HG03175 (cell line): ENCODE data around the gene SERF2.
A peak's percentile ranks its signal among the peaks of the same experiment; 100 is the strongest.
"Not testable (repeated sequence)": the region's sequence is repeated elsewhere in the genome, so short reads cannot be mapped to it uniquely, and the experiment has no call there.

Source experiments
- ATAC-seq: cut with Tn5 transposase; IDR thresholded peaks from one replicate; pipeline ENCODE4 v1.9.1; 2021; ENCODE audit warnings: mild to moderate bottlenecking, moderate library complexity; ENCODE audit not compliant: unreplicated experiment

Gene SERF2

DNA sequence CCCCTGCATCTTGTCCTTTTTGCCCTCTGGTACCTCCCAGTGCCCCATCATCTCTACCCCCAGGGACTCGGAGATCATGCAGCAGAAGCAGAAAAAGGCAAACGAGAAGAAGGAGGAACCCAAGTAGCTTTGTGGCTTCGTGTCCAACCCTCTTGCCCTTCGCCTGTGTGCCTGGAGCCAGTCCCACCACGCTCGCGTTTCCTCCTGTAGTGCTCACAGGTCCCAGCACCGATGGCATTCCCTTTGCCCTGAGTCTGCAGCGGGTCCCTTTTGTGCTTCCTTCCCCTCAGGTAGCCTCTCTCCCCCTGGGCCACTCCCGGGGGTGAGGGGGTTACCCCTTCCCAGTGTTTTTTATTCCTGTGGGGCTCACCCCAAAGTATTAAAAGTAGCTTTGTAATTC lies 1.5 kb downstream of the SERF2 start:
- ATAC-seq, result no peak

DNA sequence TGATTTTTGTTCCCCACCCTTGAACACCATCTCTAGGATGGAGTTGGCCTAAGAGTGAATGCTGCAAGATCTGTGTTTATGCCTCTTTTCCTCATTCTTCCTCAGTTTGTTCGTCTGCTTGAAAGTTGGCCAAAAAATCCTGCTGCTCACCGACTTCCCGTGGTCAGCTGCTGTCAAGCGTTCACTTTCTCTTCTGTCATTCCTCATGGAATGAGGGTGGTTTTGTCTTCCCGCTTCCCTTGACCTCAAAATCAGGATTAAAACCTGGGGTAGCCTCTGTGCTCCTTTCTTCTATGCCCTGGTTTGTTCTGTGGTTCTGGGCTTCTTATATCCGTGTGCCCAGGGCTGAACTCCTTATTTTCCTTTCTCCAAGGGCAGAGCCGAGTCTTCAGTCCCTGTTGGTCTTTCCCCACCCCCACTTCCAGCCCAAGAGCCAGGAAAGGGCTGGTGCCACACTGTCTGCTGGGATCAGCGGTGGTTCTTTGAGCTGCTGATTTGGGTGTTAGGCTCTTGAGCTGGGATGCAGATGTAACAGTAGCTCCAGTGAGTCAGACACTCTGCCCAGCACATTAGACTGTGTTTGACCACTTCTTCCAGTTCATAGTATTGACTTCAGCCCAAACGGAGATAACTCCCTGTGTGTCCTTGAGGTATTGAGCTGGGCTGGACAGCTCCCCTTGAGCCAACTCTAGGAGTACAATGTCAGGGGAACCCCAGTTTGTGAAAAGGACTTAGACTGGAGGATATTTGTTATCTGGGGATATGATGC lies 2.3 kb downstream of the SERF2 start:
- ATAC-seq, result no peak

DNA sequence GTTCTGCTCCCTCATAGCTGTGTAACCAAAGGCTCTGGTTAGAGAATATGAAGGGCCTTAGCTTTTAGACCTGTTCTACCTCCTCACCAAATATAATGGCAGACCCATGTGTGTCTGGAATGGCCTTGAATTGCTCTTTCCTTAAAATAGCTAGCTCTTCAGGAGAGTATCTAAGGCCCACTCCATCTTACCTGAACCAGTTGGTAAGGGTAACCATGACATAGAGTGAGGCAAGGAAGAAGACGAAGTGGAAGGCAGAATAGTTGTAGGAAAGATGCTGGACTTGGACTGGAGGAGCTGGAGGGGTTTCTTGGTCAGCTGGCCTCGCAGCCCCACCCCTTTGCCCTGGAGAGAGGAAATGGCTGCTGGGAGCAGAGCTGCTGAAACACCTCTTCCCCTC lies 3.1 kb downstream of the SERF2 start:
- ATAC-seq, result no peak

DNA sequence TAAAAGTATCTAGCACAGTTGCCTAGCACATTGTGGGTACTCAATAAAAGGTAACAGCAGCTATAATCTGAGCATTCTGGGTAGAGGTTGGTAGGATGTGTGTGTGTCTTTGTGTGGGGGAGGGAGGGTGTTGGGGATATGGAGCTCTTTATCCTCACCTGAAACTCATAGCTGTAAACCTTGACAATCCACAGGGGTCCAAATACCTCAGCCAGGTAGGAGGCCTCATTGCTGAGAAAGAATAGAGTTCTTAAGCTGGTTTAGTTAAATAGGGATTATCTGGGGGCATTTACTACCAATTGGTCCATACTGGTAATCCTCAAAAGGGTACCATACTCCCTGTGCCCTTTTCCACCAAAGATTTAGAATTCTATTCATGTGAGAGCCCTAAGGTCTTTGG lies 3.9 kb downstream of the SERF2 start:
- no peak for ATAC-seq

DNA sequence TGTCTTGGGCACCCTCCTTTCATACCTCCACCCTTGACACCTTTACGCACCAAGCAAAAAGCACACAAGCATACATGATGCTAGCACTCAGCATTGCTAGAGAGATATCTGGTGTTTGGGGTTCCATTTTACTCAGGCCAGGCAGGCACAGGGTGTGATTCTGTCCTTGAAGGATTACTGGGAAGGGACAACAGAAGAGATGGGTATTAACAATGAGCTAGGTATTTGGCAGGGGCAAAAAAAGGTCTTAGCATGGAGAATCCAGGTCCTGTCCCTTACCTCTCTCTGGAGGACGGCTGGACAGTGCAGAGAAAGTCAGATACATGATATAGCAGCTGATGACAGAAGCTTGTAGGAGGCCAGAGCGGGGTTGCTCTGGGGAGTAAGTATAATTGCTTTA lies 4.4 kb downstream of the SERF2 start:
- ATAC-seq, result no peak

DNA sequence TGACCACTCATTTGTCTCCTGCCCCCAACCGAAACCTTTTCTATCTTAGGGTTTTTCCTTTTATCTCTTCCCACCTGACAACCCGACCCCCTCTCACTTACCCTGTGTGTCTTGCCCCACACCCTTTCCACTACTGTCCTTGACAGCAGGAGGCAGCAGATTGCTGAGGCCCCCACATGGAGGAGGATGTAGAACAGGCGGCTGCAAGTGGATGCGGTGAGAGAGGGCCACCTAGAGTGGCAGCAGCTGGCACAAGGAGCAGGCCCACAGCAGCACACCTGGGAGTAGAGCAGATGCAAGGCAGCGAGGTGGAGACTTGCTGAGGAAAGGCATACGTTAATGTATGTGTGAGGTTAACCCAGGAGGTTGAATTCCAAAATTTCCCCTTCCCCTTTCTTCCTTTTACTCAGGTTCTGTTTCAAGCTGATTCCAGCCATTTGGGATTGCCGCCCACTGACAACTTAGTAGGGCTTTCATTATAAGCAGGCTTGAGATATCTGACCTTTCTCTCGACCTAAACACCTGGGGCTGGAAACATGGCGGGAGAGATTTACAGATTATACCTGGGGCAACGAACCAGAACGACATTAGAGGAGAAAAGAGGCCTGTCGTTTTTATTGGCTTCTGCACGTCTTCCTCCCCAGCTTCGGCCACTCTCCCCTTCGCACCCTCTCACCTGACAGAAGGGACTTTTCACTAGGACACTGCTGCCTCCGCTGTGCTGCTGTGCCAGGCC lies 7.3 kb downstream of the SERF2 start:
- no peak for ATAC-seq

DNA sequence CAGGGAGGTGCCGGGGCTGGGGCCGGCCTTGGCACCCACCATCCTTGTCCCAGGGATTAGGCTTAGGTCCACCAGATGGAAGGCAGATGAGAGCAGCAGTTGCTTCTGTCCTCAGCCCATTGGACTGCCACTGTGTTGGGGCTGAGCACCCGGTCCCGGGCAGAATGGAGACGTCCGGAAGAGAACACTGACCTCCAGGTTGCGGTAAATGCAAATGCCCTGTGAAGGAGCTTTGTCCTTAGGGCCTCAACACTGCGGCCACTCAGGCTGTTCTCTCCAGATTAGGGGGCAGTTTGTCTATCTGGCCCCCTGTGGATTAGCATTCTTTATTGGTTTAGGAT lies 7.8 kb downstream of the SERF2 start, which contains the start of gene SERINC4:
Gene SERINC4 (minus strand): TSS at position 276 of the 341 bp plus-strand sequence. CDS start 234 bp downstream, at position 42.
- ATAC-seq, result no peak

DNA sequence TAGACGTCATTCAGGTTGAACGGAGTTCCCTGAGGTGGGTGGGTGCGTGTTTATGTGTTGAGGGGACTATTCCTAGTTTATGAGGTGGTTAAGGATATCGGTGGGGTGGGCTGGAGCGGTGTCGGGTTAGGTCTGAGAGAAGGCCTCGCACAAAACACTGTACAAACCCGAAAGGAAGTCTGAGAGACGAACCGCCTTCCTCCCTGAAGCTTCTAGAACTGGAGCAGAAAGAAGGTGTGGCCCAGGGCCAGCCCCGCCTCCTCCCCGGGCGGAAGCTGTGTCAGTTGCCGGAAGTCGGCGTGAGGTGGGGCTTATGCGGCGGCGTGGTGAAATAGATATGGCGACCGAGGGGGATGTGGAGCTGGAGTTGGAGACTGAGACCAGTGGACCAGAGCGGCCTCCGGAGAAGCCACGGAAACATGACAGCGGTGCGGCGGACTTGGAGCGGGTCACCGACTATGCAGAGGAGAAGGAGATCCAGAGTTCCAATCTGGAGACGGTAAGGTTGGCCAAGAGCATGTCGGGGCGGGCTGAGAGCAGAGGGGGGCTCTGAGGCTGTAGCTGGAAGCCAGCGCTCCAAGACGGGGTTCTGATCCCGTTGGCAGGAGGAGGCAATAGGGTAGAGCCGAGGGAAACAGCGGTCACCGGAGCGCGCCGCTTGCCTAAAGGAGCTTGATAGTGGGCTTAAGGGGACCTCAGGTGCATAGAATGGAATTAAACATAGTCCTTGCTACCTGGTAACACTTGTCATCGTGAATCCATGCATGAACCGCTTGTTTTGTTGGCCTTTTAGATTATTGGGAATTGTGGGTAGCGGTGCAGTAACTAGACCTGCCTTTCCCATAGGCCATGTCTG lies 8.4 kb downstream of the SERF2 start, which contains the start of gene HYPK:
Gene HYPK (plus strand): TSS at position 314 of the 856 bp plus-strand sequence. CDS start 24 bp downstream, at position 338.
- ATAC-seq, result peak; percentile 98

DNA sequence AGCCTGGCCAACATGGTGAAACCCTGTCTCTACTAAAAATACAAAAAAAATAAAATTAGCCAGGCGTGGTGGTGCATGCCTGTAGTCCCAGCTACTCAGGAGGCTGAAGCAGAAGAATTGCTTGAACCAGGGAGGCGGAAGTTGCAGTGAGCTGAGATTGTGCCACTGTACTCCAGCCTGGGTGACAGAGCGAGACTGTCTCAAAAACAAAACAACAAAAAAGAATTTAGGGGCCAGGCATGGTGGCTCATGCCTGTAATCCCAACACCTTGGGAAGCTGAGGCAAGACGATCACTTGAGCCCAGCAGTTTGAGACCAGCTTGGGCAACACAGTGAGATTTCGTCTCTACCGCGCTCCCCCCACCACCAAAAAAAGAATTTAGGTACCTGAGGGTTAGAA lies 10.6 kb downstream of the SERF2 start:
- ATAC-seq, result not testable (repeated sequence)

DNA sequence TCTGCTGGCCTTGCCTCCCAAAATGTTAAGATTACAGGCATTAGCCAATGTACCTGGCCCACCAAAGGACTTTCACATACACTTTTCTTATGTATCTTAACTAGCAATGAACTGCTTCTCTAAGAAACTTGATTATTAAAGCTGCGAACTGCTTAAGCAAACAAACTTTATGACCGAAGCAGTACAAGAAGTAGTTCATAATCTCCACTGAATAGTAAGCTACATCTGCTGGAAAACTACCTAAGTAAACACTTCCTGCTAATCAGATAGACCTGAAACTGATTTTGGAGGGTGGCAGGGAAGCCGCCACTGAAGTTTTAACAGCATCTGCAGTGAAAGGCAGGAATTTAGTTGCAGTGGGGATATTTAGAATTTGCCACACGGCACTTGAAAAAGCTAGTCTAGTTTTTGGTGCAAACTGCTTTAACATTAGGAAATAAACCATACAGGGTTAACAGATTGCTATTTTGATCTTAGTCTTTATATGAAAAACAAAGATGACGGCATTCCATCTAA lies 16.4 kb downstream of the SERF2 start:
- ATAC-seq, result no peak

DNA sequence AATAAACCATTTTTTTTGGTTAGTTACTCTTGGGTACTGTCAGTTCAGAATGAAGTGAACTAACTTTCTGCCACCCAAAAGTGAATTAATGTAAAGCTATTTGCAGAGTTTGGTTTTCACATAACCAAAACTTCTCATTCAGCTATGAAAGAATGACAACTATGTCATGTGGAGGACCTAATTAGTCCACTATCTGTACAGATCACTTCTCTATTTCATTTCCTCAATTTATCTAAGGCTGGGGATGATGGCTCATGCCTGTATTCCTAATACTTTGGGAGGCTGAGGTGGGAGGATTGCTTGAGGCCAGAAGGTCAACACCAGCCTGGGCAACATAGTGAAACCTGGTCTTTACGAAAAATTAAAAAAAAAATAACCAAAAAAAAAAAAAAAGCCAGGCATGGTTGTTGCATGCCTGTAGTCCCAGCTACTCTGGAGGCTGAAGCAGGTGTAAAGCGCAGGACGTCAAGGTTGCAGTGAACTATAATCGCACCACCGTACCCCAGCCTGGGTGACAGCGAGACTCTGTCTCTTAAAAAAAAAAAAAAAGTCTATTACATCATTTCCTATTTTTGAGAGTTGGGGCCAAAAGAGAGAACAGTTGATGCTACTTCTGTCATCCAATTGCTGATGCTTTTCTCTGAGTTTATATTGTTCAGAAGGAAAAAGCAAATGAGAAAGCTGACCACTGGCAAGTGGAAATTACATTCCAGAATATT lies 17.0 kb downstream of the SERF2 start:
- ATAC-seq, result peak; percentile 74

DNA sequence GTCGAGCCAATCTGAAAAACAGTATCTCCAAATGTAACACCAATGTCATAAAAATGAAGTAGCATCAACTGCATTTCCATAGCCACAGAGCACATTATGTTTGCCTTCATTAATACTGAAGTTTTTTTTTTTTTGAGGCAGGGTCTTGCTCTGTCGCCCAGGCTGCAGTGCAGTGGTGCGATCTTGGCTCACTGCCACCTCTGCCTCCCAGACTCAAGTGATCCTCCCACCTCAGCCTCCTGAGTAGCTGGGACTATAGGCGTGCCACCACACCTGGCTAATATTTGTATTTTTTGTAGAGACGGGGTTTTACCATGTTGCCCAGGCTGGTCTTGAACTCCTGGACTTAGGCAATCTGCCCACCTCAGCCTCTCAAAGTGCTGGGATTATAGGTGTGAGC lies 22.9 kb downstream of the SERF2 start:
- ATAC-seq, result not testable (repeated sequence)

DNA sequence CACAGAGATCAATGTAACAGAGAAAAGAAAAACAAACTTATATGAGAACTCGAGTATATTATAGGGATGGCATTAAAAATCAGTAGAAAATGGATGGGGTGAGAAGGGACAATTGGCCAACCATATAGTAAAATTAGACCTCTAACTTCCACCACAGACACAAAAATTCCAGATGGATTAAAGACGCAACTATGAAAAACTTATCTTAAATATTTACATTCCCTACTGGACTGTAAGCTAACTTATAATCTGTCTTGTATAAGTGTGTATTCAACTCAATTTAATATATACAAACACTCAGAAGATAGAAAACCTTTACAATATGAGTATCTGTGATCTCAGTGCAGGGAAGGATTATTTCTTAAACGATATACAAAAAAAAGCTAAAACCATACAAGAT lies 29.4 kb downstream of the SERF2 start:
- ATAC-seq, result no peak

DNA sequence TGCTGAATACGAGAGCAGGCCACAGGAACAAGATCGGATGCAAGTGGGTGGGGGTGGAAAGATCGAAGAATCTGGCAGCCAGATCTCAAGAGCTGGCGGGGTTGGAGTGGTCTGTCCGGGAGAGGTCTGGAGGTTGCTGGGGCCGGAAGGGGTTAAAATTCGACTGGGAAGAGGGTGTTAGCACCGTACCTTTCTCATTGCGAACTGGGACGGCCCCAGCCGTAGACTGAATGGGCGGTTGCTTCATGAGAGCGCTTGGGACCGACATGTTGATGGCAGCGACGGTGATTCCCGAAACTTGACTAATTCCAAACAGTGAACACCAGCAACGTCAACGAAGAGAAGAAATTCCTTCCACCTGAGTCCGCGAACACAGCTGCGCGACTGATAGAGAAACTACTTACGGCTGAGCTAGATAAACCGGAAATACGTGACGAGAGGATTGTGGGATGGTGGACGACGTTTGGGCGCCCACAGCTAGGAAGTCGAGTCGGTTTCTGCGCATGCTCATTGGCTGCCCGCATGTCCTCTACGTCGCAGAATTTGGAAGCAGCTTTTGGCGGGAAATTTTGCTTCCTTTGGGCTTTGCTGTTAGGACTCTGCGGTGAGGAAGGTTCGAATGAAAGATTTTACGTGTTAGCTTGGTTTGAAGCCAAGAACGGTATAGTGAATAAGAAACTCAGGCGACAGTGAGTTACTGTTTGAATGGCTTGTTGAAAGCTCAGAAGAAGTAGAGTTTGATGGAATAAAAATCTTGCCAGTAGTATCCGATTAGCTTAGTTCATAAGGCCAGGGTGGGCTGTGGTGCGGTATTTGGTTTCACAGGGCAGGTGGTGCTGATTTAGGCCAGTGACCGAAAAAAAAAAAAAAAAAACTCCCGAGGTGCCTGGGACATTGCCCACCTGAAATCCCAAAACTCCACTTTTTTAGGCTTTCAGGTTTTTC lies 32.5 kb downstream of the SERF2 start, which contains the start of gene MFAP1:
Gene MFAP1 (minus strand): TSS at position 389 of the 945 bp plus-strand sequence. CDS start 121 bp downstream, at position 268.
- peak; percentile 78 for ATAC-seq

DNA sequence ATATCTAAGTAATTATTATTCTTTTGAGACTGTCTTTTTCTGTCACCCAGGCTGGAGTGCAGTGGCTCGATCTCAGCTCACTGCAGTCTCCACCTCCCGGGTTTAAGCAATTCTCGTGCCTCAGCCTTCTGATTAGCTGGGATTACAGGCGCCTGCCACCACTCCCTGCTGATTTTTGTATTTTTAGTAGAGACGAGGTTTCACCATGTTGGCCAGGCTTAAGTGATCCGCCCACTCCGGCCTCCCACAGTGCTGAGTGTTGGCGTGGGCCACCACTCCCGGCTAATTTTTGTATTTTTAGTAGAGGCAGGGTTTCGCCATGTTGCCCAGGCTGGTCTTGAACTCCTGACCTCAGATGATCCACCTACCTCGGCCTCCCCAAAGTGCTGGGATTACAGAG lies 33.2 kb downstream of the SERF2 start:
- not testable (repeated sequence) for ATAC-seq

DNA sequence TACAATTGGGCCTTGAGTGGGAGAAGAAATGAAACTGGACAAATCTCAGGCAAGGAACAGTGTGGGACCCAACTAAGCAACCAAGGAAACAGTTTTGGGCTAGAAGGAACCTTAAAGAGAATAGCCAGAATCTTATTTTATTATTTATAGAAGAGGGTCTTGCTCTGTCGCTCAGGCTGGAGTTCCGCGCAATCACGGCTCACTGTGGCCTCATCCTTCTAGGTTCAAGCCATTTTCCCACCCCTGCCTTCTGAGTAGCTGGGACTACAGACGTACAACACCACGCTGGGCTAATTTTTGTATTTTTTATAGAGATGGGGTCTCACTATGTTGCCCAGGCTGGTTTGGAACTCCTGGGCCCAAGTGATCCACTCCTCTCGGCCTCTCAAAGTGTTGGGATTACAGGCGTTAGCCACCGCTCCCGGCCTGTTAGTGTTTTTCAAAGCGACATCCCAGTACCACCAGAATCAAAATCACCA lies 33.9 kb downstream of the SERF2 start:
- no peak for ATAC-seq

DNA sequence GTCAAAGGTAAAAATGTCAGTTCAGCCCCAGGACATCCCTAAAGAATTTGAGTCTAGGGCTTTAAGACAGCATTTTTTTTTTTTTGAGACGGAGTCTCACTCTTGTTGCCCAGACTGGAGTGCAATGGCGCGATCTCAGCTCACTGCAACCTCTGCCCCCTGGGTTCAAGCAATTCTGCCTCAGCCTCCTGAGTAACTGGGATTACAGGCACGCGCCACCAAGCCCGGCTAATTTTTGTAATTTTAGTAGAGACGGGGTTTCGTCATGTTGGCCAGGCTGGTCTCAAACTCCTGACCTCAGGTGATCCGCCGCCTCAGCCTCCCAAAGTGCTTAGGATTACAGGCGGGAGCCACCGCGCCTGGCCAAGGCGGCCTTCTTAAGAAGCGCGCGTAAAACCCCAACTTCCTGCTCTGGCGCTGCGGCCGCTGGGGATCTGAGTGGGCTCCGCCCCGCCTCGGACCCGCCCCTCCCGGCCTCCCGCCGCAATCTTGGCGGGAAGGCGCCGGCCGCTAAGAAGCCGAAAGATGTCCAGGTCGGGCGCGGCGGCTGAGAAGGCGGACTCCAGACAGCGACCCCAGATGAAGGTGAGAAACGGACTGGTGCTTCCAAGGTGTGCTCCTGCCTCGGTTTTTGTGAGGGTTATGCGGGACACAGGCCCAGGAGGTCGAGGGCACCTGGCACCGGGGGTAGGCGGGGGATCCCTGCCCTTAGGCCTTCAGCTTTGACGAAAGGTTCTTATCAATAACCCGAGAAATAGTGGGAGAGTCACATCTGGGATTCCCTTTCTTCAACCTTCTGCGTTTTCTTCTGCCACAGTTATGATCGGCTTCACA lies 34.6 kb downstream of the SERF2 start, which contains the start of gene WDR76:
Gene WDR76 (plus strand): TSS at position 495 of the 834 bp plus-strand sequence. CDS start 31 bp downstream, at position 526.
- ATAC-seq, result peak; percentile 52

DNA sequence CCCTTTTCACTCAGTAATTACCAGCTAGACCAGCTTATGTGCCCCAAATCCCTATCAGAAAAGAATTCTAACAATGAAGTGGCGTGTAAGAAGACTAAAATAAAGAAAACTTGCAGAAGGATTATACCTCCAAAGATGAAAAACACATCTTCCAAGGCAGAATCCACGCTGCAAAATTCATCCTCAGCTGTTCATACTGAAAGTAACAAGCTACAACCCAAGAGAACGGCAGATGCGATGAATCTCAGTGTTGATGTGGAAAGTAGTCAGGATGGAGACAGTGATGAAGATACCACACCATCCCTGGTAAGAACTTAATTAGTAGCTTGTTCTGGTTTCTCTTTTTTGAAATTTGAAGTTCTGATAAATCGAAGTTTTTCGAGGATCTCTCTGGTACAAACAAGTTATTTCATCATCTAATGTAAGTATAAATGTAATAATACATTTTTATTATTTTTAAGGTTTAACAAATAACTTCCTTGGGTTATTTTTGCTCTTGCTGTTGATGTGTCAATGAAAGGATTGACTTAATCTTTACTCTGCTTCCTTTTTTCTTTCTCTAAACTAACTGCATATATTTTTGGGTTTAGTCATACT lies 36.0 kb downstream of the SERF2 start:
- ATAC-seq, result no peak
